GM12878 (cell line): ENCODE results near the gene AGGF1. TPM values are rescaled to one million over a fixed set of nuclear protein-coding genes. Genes with fewer than 3 reads are reported as not detected.

Source experiments
- ATAC-seq: fragments of 200-7000 bp; cut with Tn5 transposase; 3 replicates; pipeline ENCODE4 v1.9.1; 2020; ENCODE audit warnings: mild to moderate bottlenecking, moderate library complexity
- BruUV-seq: library from RNA; stranded (reverse); fragments of 400-500 nt; replicated peaks from 2 replicates; lab custom pipeline; 2021; lab: Mats Ljungman, UMichigan
- CTCF ChIA-PET: fragments of 300-600 bp; sonication (Branson Sonifier 250); formaldehyde crosslinking; extraction: SDS; loops from one replicate; lab custom pipeline; 2021; ENCODE audit warnings: inconsistent platforms; lab: Yijun Ruan, JAX
- POLR2A ChIA-PET: fragments of 350-600 bp; formaldehyde crosslinking; extraction: SDS; loops from one replicate; lab custom pipeline; 2021; ENCODE audit warnings: inconsistent platforms; lab: Charles Lee
- RAD21 ChIA-PET: fragments of 300-600 bp; sonication (Branson Sonifier 250); formaldehyde crosslinking; loops from one replicate; lab custom pipeline; 2023; ENCODE audit warnings: antibody characterized with exemption; ENCODE audit not compliant: unreplicated experiment; lab: Charles Lee
- SMC1A ChIA-PET: fragments of 300-600 bp; sonication (Branson Sonifier 250); formaldehyde crosslinking; loops from one replicate; lab custom pipeline; 2023; ENCODE audit not compliant: unreplicated experiment, uncharacterized antibody; lab: Charles Lee
- DNase-seq: peaks from one replicate; pipeline ENCODE4 v3.0.0-alpha.2; 2011; ENCODE audit warnings: low read depth, low spot score
- FAIRE-seq: peaks from 3 replicates; lab custom pipeline; 2011; peaks lifted over from hg19 to GRCh38; lab: Jason Lieb, UNC
- H2AFZ ChIP-seq: 2 replicates; pipeline ENCODE4 v1.6.0; 2011; ENCODE audit warnings: low read depth, low read length, control low read depth; ENCODE audit not compliant: control insufficient read depth
- H3K27ac ChIP-seq: 2 replicates; pipeline ENCODE4 v1.5.1; 2011; ENCODE audit warnings: control low read depth; ENCODE audit not compliant: control insufficient read depth, insufficient read depth
- H3K27me3 ChIP-seq, 2 experiments: replicated peaks in 1 of 2; 2 replicates each; pipeline versions ENCODE4 v1.6.0 to v1.6.1; 2011; ENCODE audit warnings: low read length in 1 of 2; ENCODE audit not compliant: control insufficient read depth in 2 of 2, insufficient read depth in 2 of 2
- H3K36me3 ChIP-seq, 2 experiments: 2 replicates each; pipeline ENCODE4 v1.5.1; 2011; ENCODE audit warnings: low read length in 1 of 2; ENCODE audit not compliant: control insufficient read depth in 2 of 2, insufficient read depth in 2 of 2
- H3K4me1 ChIP-seq: 2 replicates; pipeline ENCODE4 v1.6.1; 2011; ENCODE audit warnings: mild to moderate bottlenecking, low read length, moderate library complexity, mixed read lengths; ENCODE audit not compliant: control insufficient read depth, insufficient read depth
- H3K4me2 ChIP-seq: 2 replicates; pipeline ENCODE4 v1.6.0; 2011; ENCODE audit warnings: control low read depth; ENCODE audit not compliant: control insufficient read depth, insufficient read depth
- H3K4me3 ChIP-seq: fragments of 200-600 bp; sonication (generic); 2 replicates; pipeline ENCODE4 v1.5.1; 2016
- H3K79me2 ChIP-seq: 2 replicates; pipeline ENCODE4 v1.6.0; 2011; ENCODE audit warnings: low read length; ENCODE audit not compliant: control insufficient read depth, insufficient read depth
- H3K9ac ChIP-seq: 2 replicates; pipeline ENCODE4 v1.8.0; 2011; ENCODE audit warnings: low read length, control low read depth, mixed read lengths; ENCODE audit not compliant: control insufficient read depth, insufficient read depth
- H3K9me3 ChIP-seq: replicated peaks from 3 replicates; pipeline ENCODE4 v1.5.1; 2011; ENCODE audit warnings: mild to moderate bottlenecking, low read length; ENCODE audit not compliant: control insufficient read depth, insufficient read depth
- H4K20me1 ChIP-seq: 2 replicates; pipeline ENCODE4 v1.6.0; 2011; ENCODE audit not compliant: control insufficient read depth, insufficient read depth
- BCL3 ChIP-seq: IDR thresholded peaks from 2 replicates; pipeline ENCODE4 v1.6.1; 2011; ENCODE audit warnings: borderline replicate concordance, low read depth, mild to moderate bottlenecking, moderate library complexity, low read length; ENCODE audit not compliant: insufficient read depth, poor library complexity, severe bottlenecking
- DPF2 ChIP-seq: fragments of 450-650 bp; IDR thresholded peaks from 2 replicates; pipeline ENCODE4 v1.6.1; 2017; ENCODE audit warnings: mild to moderate bottlenecking
- FOS ChIP-seq: IDR thresholded peaks from 3 replicates; pipeline ENCODE4 v1.6.1; 2011; ENCODE audit warnings: borderline replicate concordance; ENCODE audit not compliant: insufficient read length; ENCODE audit errors: extremely low read depth
- HDAC2 ChIP-seq: fragments of 200-600 bp; sonication (generic); IDR thresholded peaks from 2 replicates; pipeline ENCODE4 v1.6.1; 2017
- IRF4 ChIP-seq: IDR thresholded peaks from 2 replicates; pipeline ENCODE4 v1.6.1; 2011; ENCODE audit warnings: low read depth, low read length
- JUND ChIP-seq: IDR thresholded peaks from 2 replicates; pipeline ENCODE4 v1.6.1; 2012; ENCODE audit warnings: low read depth, mild to moderate bottlenecking, low read length, improper control_type of control experiment, moderate library complexity
- KDM1A ChIP-seq: fragments of 200-600 bp; sonication (generic); IDR thresholded peaks from 2 replicates; pipeline ENCODE4 v1.6.1; 2016; ENCODE audit warnings: borderline replicate concordance
- MEF2A ChIP-seq: IDR thresholded peaks from 2 replicates; pipeline ENCODE4 v1.6.1; 2011; ENCODE audit warnings: low read depth, mild to moderate bottlenecking, low read length, moderate library complexity; ENCODE audit not compliant: insufficient read depth
- MTA2 ChIP-seq: fragments of 450-650 bp; IDR thresholded peaks from 2 replicates; pipeline ENCODE4 v1.6.1; 2016; ENCODE audit warnings: low read depth, mild to moderate bottlenecking, moderate library complexity
- MXI1 ChIP-seq: fragments of 150-350 bp; IDR thresholded peaks from 2 replicates; pipeline ENCODE4 v1.6.1; 2011; ENCODE audit warnings: low read depth, mild to moderate bottlenecking, inconsistent platforms, low read length, improper control_type of control experiment
- RCOR1 ChIP-seq: conservative IDR thresholded peaks from 2 replicates; pipeline ENCODE4 v1.6.1; 2012; ENCODE audit warnings: low read depth, low read length, improper control_type of control experiment
- RELB ChIP-seq: fragments of 450-650 bp; IDR thresholded peaks from 2 replicates; pipeline ENCODE4 v1.6.1; 2017; ENCODE audit warnings: low read depth, mild to moderate bottlenecking, moderate library complexity
- SMARCA5 ChIP-seq: fragments of 450-650 bp; IDR thresholded peaks from 2 replicates; pipeline ENCODE4 v1.6.1; 2017; ENCODE audit warnings: mild to moderate bottlenecking
- STAT1 ChIP-seq: fragments of 450-650 bp; conservative IDR thresholded peaks from 2 replicates; pipeline ENCODE4 v1.6.1; 2014; ENCODE audit warnings: antibody characterized with exemption, mild to moderate bottlenecking
- TCF3 ChIP-seq: IDR thresholded peaks from 2 replicates; pipeline ENCODE4 v1.6.1; 2012; ENCODE audit warnings: low read depth, mild to moderate bottlenecking, low read length, borderline replicate concordance; ENCODE audit not compliant: insufficient read depth
- ZBTB33 ChIP-seq: fragments of 450-650 bp; IDR thresholded peaks from 2 replicates; pipeline ENCODE4 v1.6.1; 2017; ENCODE audit warnings: mild to moderate bottlenecking
- ZBTB4 ChIP-seq: fragments of 450-650 bp; formaldehyde crosslinking; IDR thresholded peaks from 2 replicates; pipeline ENCODE4 v1.4.0; 2022; ENCODE audit warnings: mild to moderate bottlenecking, moderate library complexity
- WGBS: methylation state at CpG from one replicate; pipeline ENCODE4 v1.1.6; 2016; ENCODE audit warnings: low lambda C conversion rate; ENCODE audit not compliant: insufficient replicate concordance, insufficient coverage; ENCODE audit errors: missing lambda C conversion rate; 5-methylcytosine and 5-hydroxymethylcytosine counted together
- in situ Hi-C: fragments of 300-500 bp; cut with MboI; formaldehyde crosslinking; loops from 9 replicates; pipeline ENCODE4 v1.14.3; 2018; ENCODE audit warnings: mixed read lengths
- intact Hi-C: fragments of 100-400 bp; cut with micrococcal nuclease; formaldehyde crosslinking; loops from one replicate; pipeline ENCODE4 v1.14.2; 2022; ENCODE audit not compliant: unreplicated experiment
- polyA plus RNA-seq, 11 experiments: library from polyadenylated mRNA; depleted of rRNA in 4 of 11; unstranded in 6 of 11; stranded (reverse) in 5 of 11; fragments of >200 nt; fragmentation: Nextera tagmentation in 4 of 11; fragmentation: Illumina TruSeq in 1 of 11; extraction: Ambion mirVana in 4 of 11; extraction: Trizol in 1 of 11; gene quantifications; 1 replicate in 1 of 11; 2 replicates in 10 of 11; pipeline versions ENCODE4 v1.2.1 to v1.2.3, GENCODE V29; 2011 to 2016; ENCODE audit warnings: inconsistent platforms in 2 of 11, missing spikeins in 2 of 11, low read depth in 1 of 11
- total RNA-seq, 4 experiments: library from RNA; depleted of rRNA in 3 of 4; stranded (reverse); fragments of >200 nt in 3 of 4; fragmentation: Illumina TruSeq in 1 of 4; extraction: Trizol in 1 of 4; gene quantifications; 2 replicates each; pipeline versions ENCODE4 v1.2.1 to v1.2.3, GENCODE V29; 2013 to 2021

Gene AGGF1
- total and polyA plus RNA-seq, 10 of the 15 experiments (the other 5 are each of a cell fraction or from before 2014, with no cell fraction given): 7.3 to 43.4 (median 20.2) TPM

GRCh38 chr5:77024490-77024889 lies 5.7 kb upstream of the AGGF1 start:
- CTCF ChIA-PET: interaction anchor here (0.9 kb wide), 1 partner anchor 8 kb away, joined by 4 read pairs; no protein-coding TSS in a partner anchor
- 0% methylated on average over 1 of the region's 1 CpG for WGBS
- FAIRE-seq: no peak
- TF ChIP-seq ZBTB33 (no peak), MXI1 (no peak), JUND (no peak), MTA2 (no peak), DPF2 (no peak), BCL3 (no peak), ZBTB4 (CRISPR knock-in tag) (no peak), RELB (no peak), FOS (no peak), TCF3 (no peak), IRF4 (no peak), RCOR1 (no peak), STAT1 (no peak), HDAC2 (no peak), KDM1A (no peak), MEF2A (no peak), SMARCA5 (no peak)

More at GRCh38 chr5:77024490-77024889, 5.7 kb upstream of the AGGF1 start:
- SMC1A ChIA-PET: interaction anchor here (1.4 kb wide), 1 partner anchor 156 kb away, joined by 4 read pairs; no protein-coding TSS in a partner anchor
- Histone ChIP-seq H2AFZ (no peak overlapping the region), H4K20me1 (no peaks in the 10 kb centered on the region), H3K27ac (no peak overlapping the region), H3K4me1 (no peaks in the 10 kb centered on the region), H3K4me3 (no peak overlapping the region), H3K36me3 (no peaks in the 10 kb centered on the region), H3K79me2 (no peaks in the 10 kb centered on the region), H3K9me3 (peaks cover 10% of the 10 kb centered on the region; the same call in 2 of the 3 replicates), H3K9ac (no peak overlapping the region), H3K4me2 (no peak overlapping the region), H3K27me3 (no peaks in the 10 kb centered on the region)
- RAD21 ChIA-PET: no interaction called here
- intact Hi-C loops (no loop called here), in situ Hi-C loops (no loop called here)
- no peak for ATAC-seq
- POLR2A ChIA-PET: no interaction called here
- DNase-seq: no peak
- BruUV-seq: no TSS peak
